Activated CD4-positive, alpha-beta T cell treated with anti-CD3 and anti-CD28 coated beads, Interleukin-2, amount 10 ng/mL, durations not matched to agents 7 days and 5 days (primary cell): ENCODE results near the gene PPIA. TPM values are rescaled to one million over a fixed set of nuclear protein-coding genes. Genes with fewer than 3 reads are reported as not detected.
"Not testable (repeated sequence)": the region's sequence is repeated elsewhere in the genome, so short reads cannot be mapped to it uniquely, and the experiment has no call there.

Experiments
- CTCF ChIA-PET: fragments of 350-600 bp; sonication (Branson Sonifier 250); formaldehyde crosslinking; loops from one replicate; lab custom pipeline; 2021; ENCODE audit warnings: antibody characterized with exemption; lab: Charles Lee
- POLR2A ChIA-PET: fragments of 350-600 bp; sonication (Branson Sonifier 250); formaldehyde crosslinking; loops from one replicate; lab custom pipeline; 2021; ENCODE audit warnings: antibody characterized with exemption; lab: Charles Lee
- DNase-seq: peaks from one replicate; pipeline ENCODE4 v3.0.0-alpha.2; 2020
- H3K27ac Mint-ChIP-seq: one replicate; pipeline ENCODE4 v1.8.0; 2021; ENCODE audit warnings: mild to moderate bottlenecking, moderate library complexity, mixed read lengths
- H3K27me3 Mint-ChIP-seq: one replicate; pipeline ENCODE4 v1.8.0; 2021; ENCODE audit warnings: mixed read lengths
- H3K36me3 Mint-ChIP-seq: one replicate; pipeline ENCODE4 v1.8.0; 2021; ENCODE audit warnings: low read depth, mixed read lengths
- H3K4me1 Mint-ChIP-seq: one replicate; pipeline ENCODE4 v1.8.0; 2021; ENCODE audit warnings: mixed read lengths
- H3K4me3 Mint-ChIP-seq: one replicate; pipeline ENCODE4 v1.8.0; 2021; ENCODE audit warnings: mild to moderate bottlenecking, moderate library complexity, mixed read lengths
- H3K9me3 Mint-ChIP-seq: one replicate; pipeline ENCODE4 v1.8.0; 2021; ENCODE audit warnings: mixed read lengths
- total RNA-seq, 2 experiments: library from RNA; stranded (reverse); gene quantifications; one replicate each; pipeline ENCODE4 v1.2.3, GENCODE V29; 2021

Gene PPIA
- total RNA-seq, 2 experiments from 2014 or later = 1,993 to 2,183 TPM

DNA sequence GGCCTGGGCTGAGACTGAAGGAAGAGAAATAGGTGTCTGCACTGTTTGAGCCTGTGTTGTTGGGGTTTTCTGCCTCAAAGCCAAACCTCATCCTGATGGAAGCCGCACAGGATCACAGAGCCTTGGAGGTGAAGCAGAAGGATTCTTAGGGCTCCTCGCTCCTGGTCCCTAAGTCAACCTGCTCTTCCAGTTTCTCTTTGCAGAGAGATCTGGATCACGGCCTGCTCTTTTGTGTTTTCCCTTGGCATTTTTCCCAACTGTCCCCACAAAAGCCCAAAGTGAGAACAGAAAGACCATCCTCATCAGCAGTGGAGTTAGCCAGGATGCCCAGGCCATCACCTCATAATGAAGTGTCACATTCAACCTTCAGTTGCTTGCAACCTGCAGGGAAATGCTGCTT is 20.3 kb upstream of the PPIA start:
- peaks cover 4% of the 10 kb centered on the region for H3K9me3 Mint-ChIP-seq
- no peaks in the 10 kb centered on the region for H3K36me3 Mint-ChIP-seq
- peaks cover 3% of the 10 kb centered on the region for H3K4me1 Mint-ChIP-seq
- ChIA-PET POLR2A (no interaction called here), CTCF (interaction anchor here (0.6 kb wide), 1 partner anchor 45 kb away, joined by 3 read pairs; no protein-coding TSS in a partner anchor)
- no peak overlapping the region for H3K4me3 Mint-ChIP-seq
- H3K27me3 Mint-ChIP-seq = peaks cover 8% of the 10 kb centered on the region
- no peak overlapping the region for H3K27ac Mint-ChIP-seq
- no peak for DNase-seq

DNA sequence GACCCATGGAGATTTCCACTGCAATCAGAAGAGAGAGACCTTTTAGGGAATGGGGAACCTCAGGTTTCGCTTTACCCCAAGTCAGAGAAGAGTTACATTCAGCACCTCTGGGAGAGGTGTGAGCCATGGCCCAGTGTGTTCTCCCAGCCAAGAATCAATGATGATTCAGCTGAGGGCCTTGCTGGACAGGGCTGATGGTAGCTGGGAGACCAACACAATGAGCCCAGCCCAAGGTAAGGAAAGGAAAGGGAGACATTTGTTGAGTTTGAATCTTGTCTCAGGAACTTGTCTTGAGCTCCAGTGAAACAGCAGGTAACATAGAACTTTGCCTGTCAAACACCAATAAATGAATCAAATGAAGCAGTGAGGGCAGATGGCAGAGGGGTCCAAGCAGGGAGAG is 14.0 kb upstream of the PPIA start:
- Mint-ChIP-seq H3K36me3 (peaks cover 5% of the 10 kb centered on the region), H3K4me1 (no peaks in the 10 kb centered on the region), H3K9me3 (peaks cover 15% of the 10 kb centered on the region), H3K27me3 (no peaks in the 10 kb centered on the region), H3K27ac (no peak overlapping the region), H3K4me3 (no peak overlapping the region)
- POLR2A ChIA-PET = no interaction called here
- CTCF ChIA-PET = interaction anchor here (0.6 to 1.0 kb wide), 2 partner anchors 10 to 248 kb away, joined by 3 to 4 read pairs; no protein-coding TSS in a partner anchor
- DNase-seq = no peak

DNA sequence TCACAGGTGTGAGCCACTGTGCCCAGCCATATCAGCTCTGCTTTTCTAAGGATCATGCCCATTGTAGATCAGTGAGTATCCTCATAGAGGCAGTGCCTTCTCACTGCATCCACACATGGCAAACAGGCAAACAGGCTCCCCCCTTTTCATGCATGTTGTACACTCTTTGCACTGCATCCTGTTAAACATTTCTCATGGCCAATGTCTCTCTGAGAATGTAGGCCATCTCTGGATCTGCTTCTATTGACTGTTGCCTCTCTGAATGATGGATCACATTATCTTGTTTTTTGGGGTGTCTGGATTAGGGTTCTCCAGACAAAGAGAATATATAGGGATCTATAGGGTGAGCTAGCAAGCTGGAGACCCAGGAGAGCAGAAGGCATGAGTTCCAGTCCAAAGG is 13.1 kb upstream of the PPIA start:
- H3K27ac Mint-ChIP-seq = no peak overlapping the region
- ChIA-PET POLR2A (no interaction called here), CTCF (interaction anchor here (1.0 kb wide), 1 partner anchor 14 kb away, joined by 3 read pairs; no protein-coding TSS in a partner anchor)
- H3K36me3 Mint-ChIP-seq = peaks cover 5% of the 10 kb centered on the region
- no peak for DNase-seq
- no peaks in the 10 kb centered on the region for H3K4me1 Mint-ChIP-seq
- H3K9me3 Mint-ChIP-seq = peaks cover 15% of the 10 kb centered on the region
- H3K27me3 Mint-ChIP-seq = no peaks in the 10 kb centered on the region
- H3K4me3 Mint-ChIP-seq = no peak overlapping the region

DNA sequence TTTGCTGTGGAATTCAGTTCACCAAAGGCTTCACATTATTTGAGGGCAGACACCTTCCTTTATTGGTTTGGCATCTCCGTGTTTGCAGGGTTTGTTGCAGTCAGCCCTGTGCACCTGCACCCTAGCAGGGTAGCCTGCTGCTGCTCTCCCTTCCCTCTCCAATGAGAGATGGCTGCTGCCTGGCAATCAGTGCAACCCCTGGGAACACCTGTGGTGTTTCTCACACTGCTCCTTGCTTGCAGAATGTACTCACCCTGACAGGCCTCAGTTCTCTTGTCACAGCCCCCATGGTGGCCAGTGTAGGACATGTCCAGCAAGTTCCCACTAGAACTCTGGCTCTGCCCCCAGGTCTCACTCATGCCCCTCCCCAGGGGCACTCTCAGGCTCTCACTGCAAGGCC is 12.1 kb upstream of the PPIA start:
- DNase-seq = no peak
- ChIA-PET POLR2A (no interaction called here), CTCF (interaction anchor here (1.0 kb wide), 1 partner anchor 249 kb away, joined by 3 read pairs; no protein-coding TSS in a partner anchor)
- H3K4me3 Mint-ChIP-seq = no peak overlapping the region
- H3K4me1 Mint-ChIP-seq = no peaks in the 10 kb centered on the region
- H3K27me3 Mint-ChIP-seq = no peaks in the 10 kb centered on the region
- H3K27ac Mint-ChIP-seq = no peak overlapping the region
- H3K36me3 Mint-ChIP-seq = peaks cover 5% of the 10 kb centered on the region
- peaks cover 15% of the 10 kb centered on the region for H3K9me3 Mint-ChIP-seq

DNA sequence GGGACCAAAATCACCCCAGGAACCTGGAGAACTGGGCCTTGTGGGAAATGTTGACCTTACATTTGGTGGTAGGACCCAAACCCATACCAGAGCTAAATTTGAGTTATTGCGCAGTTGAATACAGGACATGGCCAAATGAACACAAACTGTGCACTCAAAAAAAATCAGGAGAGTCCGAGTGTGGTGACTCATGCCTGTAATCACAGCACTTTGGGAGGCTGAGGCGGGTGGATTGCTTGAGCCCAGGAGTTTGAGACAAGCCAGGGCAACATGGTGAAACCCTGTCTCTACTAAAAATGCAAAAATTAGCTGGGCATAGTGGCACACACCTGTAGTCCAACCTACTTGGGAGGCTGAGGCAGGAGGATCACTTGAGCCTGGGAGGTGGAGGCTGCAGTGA is 11.3 kb upstream of the PPIA start:
- CTCF ChIA-PET, H3K27ac Mint-ChIP-seq, POLR2A ChIA-PET, H3K4me1 Mint-ChIP-seq, H3K4me3 Mint-ChIP-seq, DNase-seq, H3K27me3 Mint-ChIP-seq, H3K36me3 Mint-ChIP-seq: not testable (repeated sequence)
- peaks cover 15% of the 10 kb centered on the region for H3K9me3 Mint-ChIP-seq

DNA sequence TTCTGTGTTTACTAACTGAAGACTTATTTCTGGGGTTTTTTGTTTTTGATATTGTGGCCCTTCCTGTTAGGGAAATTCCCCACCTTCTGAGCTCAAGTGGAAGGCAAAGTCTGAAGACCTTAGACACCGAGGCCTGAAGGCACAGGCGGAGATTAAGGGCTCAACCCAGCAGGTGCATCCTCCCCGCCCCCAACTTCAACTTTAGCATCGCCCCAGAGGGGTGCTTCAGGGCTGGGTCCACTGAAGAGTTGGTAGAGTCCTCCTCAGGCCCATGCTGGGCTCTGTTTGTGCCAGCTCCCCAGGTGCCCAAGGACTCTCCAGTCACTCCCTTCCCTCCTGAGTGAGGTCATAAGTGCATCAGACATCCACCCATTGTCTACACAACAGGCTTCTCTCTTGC is 9.4 kb upstream of the PPIA start:
- Mint-ChIP-seq H3K27me3 (no peaks in the 10 kb centered on the region), H3K36me3 (peaks cover 5% of the 10 kb centered on the region), H3K4me1 (no peaks in the 10 kb centered on the region), H3K27ac (no peak overlapping the region), H3K4me3 (no peak overlapping the region), H3K9me3 (peaks cover 15% of the 10 kb centered on the region)
- DNase-seq = no peak
- CTCF ChIA-PET = interaction anchor here (1.2 kb wide), 2 partner anchors 14 to 38 kb away, joined by 3 read pairs; no protein-coding TSS in a partner anchor
- POLR2A ChIA-PET = interaction anchor here (0.7 to 1.0 kb wide), 2 partner anchors 142 to 150 kb away, joined by 3 to 4 read pairs; no protein-coding TSS in a partner anchor

DNA sequence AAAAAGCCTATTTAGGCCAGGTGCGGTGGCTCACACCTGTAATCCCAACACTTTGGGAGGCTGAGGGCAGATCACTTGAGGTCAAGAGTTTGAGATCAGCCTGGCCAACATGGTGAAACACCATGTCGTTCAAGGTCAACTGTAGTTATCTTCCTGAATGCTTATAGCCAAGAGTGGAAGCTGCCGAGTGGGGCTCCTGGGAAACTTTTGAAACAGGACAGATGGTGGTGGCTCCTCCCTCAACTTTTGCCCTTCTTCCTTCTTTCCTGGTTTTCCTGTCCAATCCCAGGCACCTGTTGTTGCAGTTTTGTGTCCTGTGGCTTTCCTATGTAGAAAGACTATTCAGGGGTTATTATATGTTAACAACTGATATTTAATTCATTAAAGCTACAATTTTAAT is 8.7 kb upstream of the PPIA start:
- H3K4me3 Mint-ChIP-seq = no peak overlapping the region
- H3K9me3 Mint-ChIP-seq = peaks cover 10% of the 10 kb centered on the region
- H3K36me3 Mint-ChIP-seq = peaks cover 5% of the 10 kb centered on the region
- no peaks in the 10 kb centered on the region for H3K27me3 Mint-ChIP-seq
- no peak for DNase-seq
- POLR2A ChIA-PET = interaction anchor here (1.0 kb wide), 1 partner anchor 149 kb away, joined by 4 read pairs; no protein-coding TSS in a partner anchor
- no peak overlapping the region for H3K27ac Mint-ChIP-seq
- no peaks in the 10 kb centered on the region for H3K4me1 Mint-ChIP-seq
- CTCF ChIA-PET = interaction anchor here (1.2 kb wide), 1 partner anchor 38 kb away, joined by 3 read pairs; no protein-coding TSS in a partner anchor

DNA sequence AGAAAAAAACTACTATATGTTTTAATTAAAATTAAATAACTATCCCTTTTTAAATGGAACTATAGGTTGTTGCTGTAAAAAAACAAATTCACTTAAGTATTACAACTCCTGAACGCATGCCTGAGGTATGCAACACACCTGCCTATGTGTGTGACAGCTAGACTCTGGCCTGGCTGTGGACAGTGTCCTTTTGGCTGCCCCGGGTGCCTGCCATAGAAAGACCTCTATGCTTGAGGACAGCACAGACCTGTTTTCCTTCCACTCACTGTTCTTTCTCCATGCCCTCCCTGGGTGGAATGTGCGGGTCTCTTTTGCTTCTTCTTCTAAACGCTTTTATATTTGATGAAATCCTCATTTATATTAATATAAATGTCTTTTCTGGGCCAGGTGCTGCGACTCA is 6.5 kb upstream of the PPIA start:
- no peaks in the 10 kb centered on the region for H3K9me3 Mint-ChIP-seq
- H3K36me3 Mint-ChIP-seq = no peaks in the 10 kb centered on the region
- DNase-seq = no peak
- ChIA-PET POLR2A (no interaction called here), CTCF (interaction anchor here (0.6 kb wide), 1 partner anchor 520 kb away, joined by 3 read pairs; no protein-coding TSS in a partner anchor)
- no peak overlapping the region for H3K27ac Mint-ChIP-seq
- H3K27me3 Mint-ChIP-seq = no peaks in the 10 kb centered on the region
- peaks cover 4% of the 10 kb centered on the region for H3K4me1 Mint-ChIP-seq
- no peak overlapping the region for H3K4me3 Mint-ChIP-seq

DNA sequence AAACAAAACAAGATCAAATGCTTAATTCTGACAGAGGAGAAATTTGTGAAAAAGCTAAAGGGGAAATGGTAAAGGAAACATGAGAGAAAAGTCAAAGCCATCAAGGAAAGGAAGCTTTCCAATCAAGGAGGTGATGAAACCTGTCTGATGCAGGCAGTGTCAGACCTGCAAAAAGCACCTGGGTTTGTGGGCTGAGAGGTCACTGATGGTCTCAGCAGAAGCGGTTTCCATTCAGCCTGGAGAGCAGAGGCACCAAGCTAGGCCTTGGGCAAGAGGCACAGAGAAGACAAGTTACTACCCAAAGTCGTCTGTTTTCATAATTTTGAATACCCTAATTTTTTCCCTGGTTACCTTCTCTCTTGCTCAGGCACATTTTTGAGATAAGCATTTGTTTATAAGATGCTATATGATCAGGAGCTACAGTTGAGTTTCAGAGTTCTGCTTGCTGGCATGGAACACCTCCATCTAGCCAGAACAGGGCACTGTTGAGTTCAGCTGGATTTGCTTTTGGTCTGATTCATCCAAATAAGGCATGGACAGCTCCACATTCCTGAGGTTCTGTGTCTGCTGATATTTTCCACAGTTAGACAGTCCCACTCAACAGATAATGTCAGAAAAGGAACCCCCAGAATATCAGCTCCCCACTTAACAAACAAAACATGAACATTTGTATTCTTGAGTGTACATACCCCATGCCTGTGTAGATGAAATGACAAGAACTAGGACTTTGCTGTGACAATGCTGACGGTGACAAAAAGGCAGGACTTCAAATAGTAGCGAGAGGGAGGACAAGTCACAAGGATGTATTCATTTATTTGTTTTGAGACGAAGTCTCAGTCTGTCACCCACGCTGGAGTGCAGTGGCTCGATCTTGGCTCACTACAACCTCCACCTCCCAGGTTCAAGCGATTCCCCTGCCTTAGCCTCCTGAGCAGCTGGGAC is 4.9 kb upstream of the PPIA start:
- Mint-ChIP-seq H3K4me1 (peaks cover 8% of the 10 kb centered on the region), H3K27me3 (no peaks in the 10 kb centered on the region), H3K36me3 (no peaks in the 10 kb centered on the region), H3K27ac (peak overlapping the region; percentile 11), H3K9me3 (no peaks in the 10 kb centered on the region), H3K4me3 (no peak overlapping the region)
- DNase-seq = no peak
- ChIA-PET CTCF (interaction anchor here (1.0 to 1.3 kb wide), 2 partner anchors 27 to 42 kb away, joined by 3 read pairs; no protein-coding TSS in a partner anchor), POLR2A (no interaction called here)

DNA sequence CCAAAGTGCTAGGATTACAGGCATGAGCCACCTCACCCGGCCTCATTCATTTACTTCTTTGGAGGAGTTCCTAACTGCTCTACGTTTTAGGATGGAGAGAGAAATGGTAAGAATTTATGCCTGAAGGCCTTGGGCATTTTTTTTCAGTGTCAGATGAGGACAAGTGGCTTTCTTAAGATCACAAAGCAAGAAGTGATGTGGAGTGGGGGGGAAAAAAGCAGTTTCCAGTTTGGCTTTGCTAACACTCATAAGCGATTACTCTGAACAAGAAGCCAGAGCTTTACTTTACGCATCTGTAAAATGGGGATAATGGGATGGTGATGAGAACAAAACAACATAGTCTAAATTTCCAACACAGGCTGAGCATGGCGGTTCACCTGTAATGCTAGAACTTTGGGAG is 2.6 kb upstream of the PPIA start:
- DNase-seq = no peak
- Mint-ChIP-seq H3K27me3 (no peaks in the 10 kb centered on the region), H3K4me3 (peak overlapping the region; percentile 30), H3K27ac (no peak overlapping the region), H3K36me3 (peaks cover 18% of the 10 kb centered on the region), H3K9me3 (no peaks in the 10 kb centered on the region), H3K4me1 (peaks cover 20% of the 10 kb centered on the region)
- POLR2A ChIA-PET = no interaction called here
- CTCF ChIA-PET = no interaction called here

DNA sequence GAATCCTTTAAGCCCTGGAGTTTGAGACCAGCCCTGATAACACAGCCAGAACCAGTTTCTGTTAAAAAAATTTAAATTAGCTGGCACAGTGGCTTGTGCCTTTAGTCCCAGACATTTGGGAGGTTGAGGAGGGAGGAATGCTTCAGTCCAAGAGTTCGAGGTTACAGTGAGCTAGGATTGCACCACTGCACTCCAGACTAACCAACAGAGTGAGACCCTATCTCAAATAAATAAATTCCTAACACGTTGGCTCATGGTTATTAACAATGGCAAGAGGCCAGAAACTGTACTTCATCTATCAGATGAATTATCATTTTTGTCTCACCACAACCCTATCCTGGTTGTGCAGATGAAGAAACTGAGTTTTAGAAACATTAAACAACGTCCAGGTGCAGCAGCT is 2.1 kb upstream of the PPIA start:
- peaks cover 20% of the 10 kb centered on the region for H3K36me3 Mint-ChIP-seq
- ChIA-PET CTCF (no interaction called here), POLR2A (no interaction called here)
- H3K9me3 Mint-ChIP-seq = no peaks in the 10 kb centered on the region
- H3K4me3 Mint-ChIP-seq = no peak overlapping the region
- H3K4me1 Mint-ChIP-seq = peaks cover 22% of the 10 kb centered on the region
- no peak for DNase-seq
- H3K27ac Mint-ChIP-seq = no peak overlapping the region
- H3K27me3 Mint-ChIP-seq = no peaks in the 10 kb centered on the region

DNA sequence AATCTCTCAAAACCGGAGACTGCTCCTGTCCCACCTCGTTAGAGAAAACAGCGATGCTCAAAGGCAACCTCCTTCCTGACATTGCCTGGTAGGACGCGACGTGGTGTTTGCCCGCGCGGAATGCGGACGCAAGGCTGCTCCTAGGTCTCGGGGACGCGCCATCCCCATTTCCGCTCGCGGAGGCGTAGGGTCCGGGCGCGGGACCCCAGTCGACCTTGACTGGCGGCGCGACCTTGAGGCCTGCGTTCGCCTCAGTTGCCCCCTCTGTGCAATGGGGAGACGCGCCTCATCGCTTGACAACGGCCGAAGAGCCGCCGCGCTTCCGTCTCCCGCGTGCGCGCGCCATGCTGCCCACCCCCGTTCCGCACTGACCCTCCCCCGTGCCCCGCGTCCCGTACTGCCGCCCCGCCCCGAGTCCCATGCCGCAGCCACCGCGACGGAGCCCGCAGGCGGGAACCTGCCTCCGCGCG is 412 bp upstream of the PPIA start:
- ChIA-PET POLR2A (interaction anchor here (0.6 to 0.8 kb wide), 2 partner anchors 77 to 189 kb away, joined by 3 read pairs; partner anchors contain the start of gene OGDH), CTCF (interaction anchor here (0.6 kb wide), 1 partner anchor 417 kb away, joined by 3 read pairs; no protein-coding TSS in a partner anchor)
- H3K4me3 Mint-ChIP-seq = peak overlapping the region; percentile 92
- H3K27me3 Mint-ChIP-seq = no peaks in the 10 kb centered on the region
- DNase-seq = peak; percentile 72
- peak overlapping the region; percentile 99 for H3K27ac Mint-ChIP-seq
- H3K9me3 Mint-ChIP-seq = no peaks in the 10 kb centered on the region
- peaks cover 36% of the 10 kb centered on the region for H3K4me1 Mint-ChIP-seq
- peaks cover 37% of the 10 kb centered on the region for H3K36me3 Mint-ChIP-seq
